ENCODE measurements around the gene CDC37L1.

Gene CDC37L1

GRCh38 chr9:4689021-4689420 lies 9.7 kb downstream of the CDC37L1 start:
- TF ChIP-seq CTCF (conservative IDR thresholded peaks at IDR 0.05; ENCODE audit: low read depth): no peak
- no peak overlapping the region for H3K27ac ChIP-seq
- no peak for DNase-seq (ENCODE audit: low spot score)
- ChIA-PET CTCF (interaction anchor here (0.6 kb wide), 1 partner anchor 51 kb away, joined by 4 read pairs; no protein-coding TSS in a partner anchor), POLR2A (ENCODE audit: low non-redundant PET) (no interaction called here)

- CTCF ChIA-PET: no interaction called here
These were observed 10.3 kb downstream of the CDC37L1 start for GRCh38 chr9:4689687-4690104.

GRCh38 chr9:4690144-4690543 lies 10.8 kb downstream of the CDC37L1 start:
- CTCF ChIA-PET: no interaction called here
- TF ChIP-seq CTCF (conservative IDR thresholded peaks at IDR 0.05; ENCODE audit: low read depth): no peak
- no peak for DNase-seq (ENCODE audit: low spot score)
- no peak overlapping the region for H3K27ac ChIP-seq
- POLR2A ChIA-PET (ENCODE audit: low non-redundant PET): no interaction called here

More at GRCh38 chr9:4689687-4690104, 10.3 kb downstream of the CDC37L1 start:
- POLR2A ChIA-PET (ENCODE audit: low non-redundant PET): no interaction called here
- no peak for TF ChIP-seq CTCF (conservative IDR thresholded peaks at IDR 0.05; ENCODE audit: low read depth)
- DNase-seq (ENCODE audit: low spot score): no peak
- no peak overlapping the region for H3K27ac ChIP-seq

- no peak for TF ChIP-seq CTCF (conservative IDR thresholded peaks at IDR 0.05; ENCODE audit: low read depth)
- POLR2A ChIA-PET (ENCODE audit: low non-redundant PET): no interaction called here
- CTCF ChIA-PET: interaction anchor here (0.6 to 0.7 kb wide), 2 partner anchors 11 to 17 kb away, joined by 3 to 4 read pairs; no protein-coding TSS in a partner anchor
- DNase-seq (ENCODE audit: low spot score): no peak
- no peak overlapping the region for H3K27ac ChIP-seq
These were observed 12.4 kb downstream of the CDC37L1 start for GRCh38 chr9:4691795-4692194.

GRCh38 chr9:4700091-4700490 lies 20.7 kb downstream of the CDC37L1 start:
- H3K27ac ChIP-seq: no peak overlapping the region
- ChIA-PET CTCF (no interaction called here), POLR2A (ENCODE audit: low non-redundant PET) (no interaction called here)
- no peak for DNase-seq (ENCODE audit: low spot score)
- TF ChIP-seq CTCF (conservative IDR thresholded peaks at IDR 0.05; ENCODE audit: low read depth): no peak

- no peak for DNase-seq (ENCODE audit: low spot score)
- no peak overlapping the region for H3K27ac ChIP-seq
- TF ChIP-seq CTCF (conservative IDR thresholded peaks at IDR 0.05; ENCODE audit: low read depth): no peak
- POLR2A ChIA-PET (ENCODE audit: low non-redundant PET): no interaction called here
- CTCF ChIA-PET: no interaction called here
These were observed 21.6 kb downstream of the CDC37L1 start for GRCh38 chr9:4700932-4701331.

GRCh38 chr9:4701526-4701925 lies 22.2 kb downstream of the CDC37L1 start:
- POLR2A ChIA-PET (ENCODE audit: low non-redundant PET): no interaction called here
- CTCF ChIA-PET: interaction anchor here (0.7 kb wide), 1 partner anchor 345 kb away, joined by 5 read pairs; no protein-coding TSS in a partner anchor
- no peak overlapping the region for H3K27ac ChIP-seq
- no peak for DNase-seq (ENCODE audit: low spot score)
- no peak for TF ChIP-seq CTCF (conservative IDR thresholded peaks at IDR 0.05; ENCODE audit: low read depth)
